GM12878 (cell line): ENCODE data around the gene CD151. TPM values are rescaled to one million over a fixed set of nuclear protein-coding genes. Genes with fewer than 3 reads are reported as not detected.

Experiments
- BMI1 ChIP-seq: fragments of 450-650 bp; IDR thresholded peaks from 2 replicates; pipeline ENCODE4 v1.6.1; 2016; ENCODE audit warnings: mild to moderate bottlenecking, moderate library complexity, borderline replicate concordance
- BRCA1 ChIP-seq: IDR thresholded peaks from 2 replicates; pipeline ENCODE4 v1.6.1; 2011; ENCODE audit warnings: low read depth, low read length, improper control_type of control experiment
- CBFB ChIP-seq: IDR thresholded peaks from 2 replicates; pipeline ENCODE4 v1.6.1; 2016; ENCODE audit warnings: antibody characterized with exemption, low read depth
- DPF2 ChIP-seq: fragments of 450-650 bp; IDR thresholded peaks from 2 replicates; pipeline ENCODE4 v1.6.1; 2017; ENCODE audit warnings: mild to moderate bottlenecking
- EGR1 ChIP-seq, 2 experiments: IDR thresholded peaks; 1 replicate in 1 of 2; 2 replicates in 1 of 2; pipeline ENCODE4 v1.6.1; 2011 to 2012; ENCODE audit warnings: low read depth in 2 of 2, low read length in 2 of 2, borderline replicate concordance in 1 of 2, mild to moderate bottlenecking in 1 of 2, moderate library complexity in 1 of 2
- ELK1 ChIP-seq: IDR thresholded peaks from 2 replicates; pipeline ENCODE4 v1.6.1; 2012; ENCODE audit warnings: low read depth, low read length, improper control_type of control experiment
- GATAD2B ChIP-seq: fragments of 450-650 bp; conservative IDR thresholded peaks from 2 replicates; pipeline ENCODE4 v1.6.1; 2017; ENCODE audit warnings: low read depth, mild to moderate bottlenecking, moderate library complexity
- HCFC1 ChIP-seq: fragments of 150-350 bp; IDR thresholded peaks from 2 replicates; pipeline ENCODE4 v1.6.1; 2014; ENCODE audit warnings: low read length
- LARP7 ChIP-seq: fragments of 450-650 bp; IDR thresholded peaks from 2 replicates; pipeline ENCODE4 v1.6.1; 2017; ENCODE audit warnings: mild to moderate bottlenecking
- MEF2A ChIP-seq: IDR thresholded peaks from 2 replicates; pipeline ENCODE4 v1.6.1; 2011; ENCODE audit warnings: low read depth, mild to moderate bottlenecking, low read length, moderate library complexity; ENCODE audit not compliant: insufficient read depth
- MEF2B ChIP-seq: fragments of 450-650 bp; IDR thresholded peaks from 2 replicates; pipeline ENCODE4 v1.6.1; 2018; ENCODE audit warnings: mild to moderate bottlenecking, moderate library complexity; ENCODE audit not compliant: partially characterized antibody, poor library complexity, severe bottlenecking
- MTA3 ChIP-seq: IDR thresholded peaks from 2 replicates; pipeline ENCODE4 v1.6.1; 2012; ENCODE audit warnings: low read length, inconsistent platforms, borderline replicate concordance
- NFIC ChIP-seq: IDR thresholded peaks from 2 replicates; pipeline ENCODE4 v1.6.1; 2012; ENCODE audit warnings: low read depth, mild to moderate bottlenecking, inconsistent platforms, low read length, moderate library complexity
- NFXL1 ChIP-seq: fragments of 450-650 bp; IDR thresholded peaks from 2 replicates; pipeline ENCODE4 v1.6.1; 2017; ENCODE audit warnings: antibody characterized with exemption, mild to moderate bottlenecking, borderline replicate concordance
- POLR2A ChIP-seq: IDR thresholded peaks from 2 replicates; pipeline ENCODE4 v1.6.1; 2011; ENCODE audit warnings: low read depth, mild to moderate bottlenecking, low read length
- POLR2AphosphoS2 ChIP-seq: IDR thresholded peaks from 2 replicates; pipeline ENCODE4 v1.6.1; 2011; ENCODE audit warnings: low read depth, mild to moderate bottlenecking, low read length, improper control_type of control experiment, moderate library complexity
- RFX5 ChIP-seq: IDR thresholded peaks from 2 replicates; pipeline ENCODE4 v1.6.1; 2011; ENCODE audit warnings: low read depth, low read length, improper control_type of control experiment
- SMARCA5 ChIP-seq: fragments of 450-650 bp; IDR thresholded peaks from 2 replicates; pipeline ENCODE4 v1.6.1; 2017; ENCODE audit warnings: mild to moderate bottlenecking
- SUPT20H ChIP-seq: IDR thresholded peaks from 2 replicates; pipeline ENCODE4 v1.6.1; 2011; ENCODE audit warnings: low read depth, mild to moderate bottlenecking, low read length, moderate library complexity, borderline replicate concordance; ENCODE audit not compliant: control insufficient read depth
- SUZ12 ChIP-seq: fragments of 200-600 bp; sonication (generic); IDR thresholded peaks from one replicate; pipeline ENCODE4 v1.6.1; 2018; ENCODE audit warnings: antibody characterized with exemption, mild to moderate bottlenecking; ENCODE audit not compliant: unreplicated experiment
- TARDBP ChIP-seq: IDR thresholded peaks from 2 replicates; pipeline ENCODE4 v1.6.1; 2016; ENCODE audit warnings: borderline replicate concordance
- TCF3 ChIP-seq: IDR thresholded peaks from 2 replicates; pipeline ENCODE4 v1.6.1; 2012; ENCODE audit warnings: low read depth, mild to moderate bottlenecking, low read length, borderline replicate concordance; ENCODE audit not compliant: insufficient read depth
- USF1 ChIP-seq: IDR thresholded peaks from 2 replicates; pipeline ENCODE4 v1.6.1; 2011; ENCODE audit warnings: borderline replicate concordance, low read depth, mild to moderate bottlenecking, moderate library complexity, mixed read lengths, low read length; ENCODE audit not compliant: insufficient read depth; ENCODE audit errors: extremely low read length
- ZBTB11 ChIP-seq: fragments of 450-650 bp; formaldehyde crosslinking; IDR thresholded peaks from 2 replicates; pipeline ENCODE4 v1.5.0; 2022; ENCODE audit warnings: mild to moderate bottlenecking, missing genetic modification characterization
- ZNF622 ChIP-seq: fragments of 450-650 bp; IDR thresholded peaks from 2 replicates; pipeline ENCODE4 v1.6.1; 2017; ENCODE audit warnings: mild to moderate bottlenecking, inconsistent platforms
- polyA plus RNA-seq, 11 experiments: library from polyadenylated mRNA; depleted of rRNA in 4 of 11; unstranded in 6 of 11; stranded (reverse) in 5 of 11; fragments of >200 nt; fragmentation: Nextera tagmentation in 4 of 11; fragmentation: Illumina TruSeq in 1 of 11; extraction: Ambion mirVana in 4 of 11; extraction: Trizol in 1 of 11; gene quantifications; 1 replicate in 1 of 11; 2 replicates in 10 of 11; pipeline versions ENCODE4 v1.2.1 to v1.2.3, GENCODE V29; 2011 to 2016; ENCODE audit warnings: inconsistent platforms in 2 of 11, missing spikeins in 2 of 11, low read depth in 1 of 11
- total RNA-seq, 4 experiments: library from RNA; depleted of rRNA in 3 of 4; stranded (reverse); fragments of >200 nt in 3 of 4; fragmentation: Illumina TruSeq in 1 of 4; extraction: Trizol in 1 of 4; gene quantifications; 2 replicates each; pipeline versions ENCODE4 v1.2.1 to v1.2.3, GENCODE V29; 2013 to 2021

The CD151 gene
- total and polyA plus RNA-seq, 10 of the 15 experiments (the other 5 are each of a cell fraction or from before 2014, with no cell fraction given) = 0.52 to 41.7 (median 14.7) TPM

GRCh38 chr11:832529-833113 lies at the start of gene CD151 (continued):
- no peak for TF ChIP-seq MTA3
- no peak for TF ChIP-seq CBFB
- TF ChIP-seq SUZ12 = no peak
- peak; percentile 37; the same call in 1 of the 2 replicates for TF ChIP-seq LARP7
- no peak for TF ChIP-seq POLR2AphosphoS2
- TF ChIP-seq TARDBP = no peak
- TF ChIP-seq MEF2A = no peak
- no peak for TF ChIP-seq BMI1
- TF ChIP-seq USF1 = no peak
- TF ChIP-seq EGR1 (IDR thresholded peaks at IDR 0.05; ENCODE audit: borderline replicate concordance in 1 of 2, low read depth in 2 of 2, low read length in 2 of 2) = peak; percentile 25 to 95
- no peak for TF ChIP-seq RFX5
- TF ChIP-seq SUPT20H = no peak
- peak; percentile 17; the same call in 1 of the 2 replicates for TF ChIP-seq DPF2
- TF ChIP-seq ELK1 = no peak
- no peak for TF ChIP-seq SMARCA5
- TF ChIP-seq ZNF622 = no peak
- TF ChIP-seq BRCA1 = no peak
- TF ChIP-seq GATAD2B = 0 out of 2 replicates have a peak, but pooled peaks have one; percentile 20
- no peak for TF ChIP-seq MEF2B
- TF ChIP-seq POLR2A = peak; percentile 74
- TF ChIP-seq ZBTB11 = no peak
- no peak for TF ChIP-seq NFIC
- no peak for TF ChIP-seq TCF3
- TF ChIP-seq HCFC1 = no peak
- no peak for TF ChIP-seq NFXL1
